Measurements from ENCODE around the gene VAMP7. TPM values are rescaled to one million over a fixed set of nuclear protein-coding genes. Genes with fewer than 3 reads are reported as not detected.
A peak's percentile ranks its signal among the peaks of the same experiment; 100 is the strongest.

Gene VAMP7
- total and polyA plus RNA-seq, 5 donors = 14.3 to 28.6 (median 18.3) TPM

DNA sequence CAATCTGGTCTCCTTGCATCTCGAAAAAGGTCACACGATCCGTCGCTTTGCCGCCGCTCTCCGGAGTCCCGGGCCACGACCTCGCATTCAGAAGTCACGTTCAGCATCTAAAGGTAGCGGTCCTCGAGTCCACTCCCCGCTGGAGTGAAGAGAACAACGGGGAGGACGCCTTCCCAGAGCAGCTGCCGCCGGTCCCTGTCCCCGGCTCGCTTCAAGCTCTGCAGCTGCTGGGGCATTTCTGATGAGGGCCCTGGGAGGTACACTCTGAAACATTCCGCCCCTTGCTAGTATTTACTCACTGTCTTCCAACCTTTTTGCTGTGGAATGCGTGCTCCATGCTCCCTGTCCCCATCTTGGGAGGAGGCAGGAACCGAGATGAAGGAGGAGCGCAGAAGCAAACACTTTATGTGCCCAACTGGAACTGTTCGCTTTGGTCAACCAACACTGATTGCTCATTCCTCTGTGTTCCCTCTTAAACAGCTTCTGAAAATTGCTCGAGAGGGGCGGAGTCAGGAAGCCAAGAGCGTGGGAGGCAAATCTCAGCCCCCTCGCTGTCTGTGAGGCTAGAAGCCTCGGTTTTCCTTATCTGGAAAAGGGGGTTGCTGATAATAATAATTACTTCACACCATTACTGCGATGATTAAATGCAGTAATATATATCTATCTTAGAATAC is 6.4 kb upstream of the VAMP7 start:
- H3K27ac ChIP-seq (ENCODE audit: low read length) = no peak overlapping the region
- no peak overlapping the region for H3K4me3 ChIP-seq (ENCODE audit: low read length)
- intact Hi-C loops (cut with DNase I) = no loop called here
- WGBS = 35% methylated on average over 31 of the region's 31 CpGs
- H3K4me1 ChIP-seq (ENCODE audit: control insufficient read depth, insufficient read depth, low read length) = no peaks in the 10 kb centered on the region
- ATAC-seq (no peak), DNase-seq (peak in 1 of 3 donors; percentile 43)
- H3K9me3 ChIP-seq (ENCODE audit: control insufficient read depth, low read length) = no peaks in the 10 kb centered on the region
- H3K27me3 ChIP-seq (ENCODE audit: control insufficient read depth, insufficient read depth) = no peaks in the 10 kb centered on the region

GRCh38 chrX:155876704-155877103 is 4.4 kb upstream of the VAMP7 start:
- no peak for ATAC-seq
- H3K27ac ChIP-seq (ENCODE audit: low read length) = no peak overlapping the region
- H3K27me3 ChIP-seq (ENCODE audit: control insufficient read depth, insufficient read depth) = no peaks in the 10 kb centered on the region
- H3K4me1 ChIP-seq (ENCODE audit: control insufficient read depth, insufficient read depth, low read length) = no peaks in the 10 kb centered on the region
- WGBS = 45% methylated on average over 3 of the region's 3 CpGs
- no peak overlapping the region for H3K4me3 ChIP-seq (ENCODE audit: low read length)
- intact Hi-C loops (cut with DNase I) = no loop called here
- no peak for DNase-seq
- no peaks in the 10 kb centered on the region for H3K9me3 ChIP-seq (ENCODE audit: control insufficient read depth, low read length)

DNA sequence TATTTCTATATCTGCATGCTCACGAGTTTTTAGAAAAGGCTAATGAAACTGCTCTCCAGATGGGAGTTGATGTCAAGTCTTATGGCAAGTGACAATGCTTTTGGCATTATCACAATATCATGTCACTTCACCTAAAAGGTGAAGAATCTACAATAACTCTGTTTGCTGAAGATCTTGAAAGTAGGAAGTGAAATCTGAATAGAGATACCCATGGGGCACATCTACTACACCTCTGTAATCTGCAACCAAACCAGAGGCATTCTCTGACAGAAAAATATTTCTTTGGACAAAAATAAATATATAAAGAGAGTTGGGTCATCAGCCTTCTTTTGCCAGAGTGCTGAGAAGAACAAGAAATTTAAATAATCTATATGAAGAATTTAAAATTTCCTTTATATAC is 3.9 kb upstream of the VAMP7 start:
- intact Hi-C loops (cut with DNase I) = no loop called here
- WGBS = 15% methylated on average over 1 of the region's 1 CpG

GRCh38 chrX:155880586-155881157 is 473 bp upstream of the VAMP7 start:
- DNase-seq = no peak
- intact Hi-C loops (cut with DNase I) = no loop called here
- Histone ChIP-seq H3K27me3 (ENCODE audit: control insufficient read depth, insufficient read depth) (no peaks in the 10 kb centered on the region), H3K4me1 (ENCODE audit: control insufficient read depth, insufficient read depth, low read length) (no peaks in the 10 kb centered on the region), H3K4me3 (ENCODE audit: low read length) (peak overlapping the region; percentile 46), H3K27ac (ENCODE audit: low read length) (no peak overlapping the region), H3K9me3 (ENCODE audit: control insufficient read depth, low read length) (no peaks in the 10 kb centered on the region)
- ATAC-seq = peak in 1 of 2 donors; percentile 36
- WGBS = 28% methylated on average over 13 of the region's 13 CpGs

More for the DNA sequence above, 3.9 kb upstream of the VAMP7 start:
- H3K4me1 ChIP-seq (ENCODE audit: control insufficient read depth, insufficient read depth, low read length) = no peaks in the 10 kb centered on the region
- no peaks in the 10 kb centered on the region for H3K9me3 ChIP-seq (ENCODE audit: control insufficient read depth, low read length)
- DNase-seq = no peak
- ATAC-seq = no peak
- no peaks in the 10 kb centered on the region for H3K27me3 ChIP-seq (ENCODE audit: control insufficient read depth, insufficient read depth)
- no peak overlapping the region for H3K27ac ChIP-seq (ENCODE audit: low read length)
- H3K4me3 ChIP-seq (ENCODE audit: low read length) = no peak overlapping the region

DNA sequence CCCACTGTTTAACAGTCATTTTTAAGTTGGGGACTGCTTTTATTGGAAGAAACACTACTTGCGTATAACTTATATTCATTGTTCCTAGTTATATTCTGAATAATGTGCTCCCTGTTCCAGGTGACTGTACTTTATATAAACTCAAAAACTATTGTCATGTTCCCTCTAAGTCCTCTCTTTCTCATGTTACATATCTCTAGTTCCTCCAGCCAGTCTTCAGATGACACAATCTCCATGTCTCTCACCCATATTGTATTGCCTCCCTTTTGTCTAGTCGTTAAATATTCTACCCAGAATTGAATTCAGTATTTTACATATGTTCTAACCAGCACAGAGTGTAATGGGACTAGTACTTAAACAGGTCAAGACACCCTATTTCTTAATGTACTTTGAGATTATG is 5.3 kb downstream of the VAMP7 start:
- 78% methylated on average over 2 of the region's 2 CpGs for WGBS
- intact Hi-C loops (cut with DNase I) = no loop called here
- Histone ChIP-seq H3K4me1 (ENCODE audit: control insufficient read depth, insufficient read depth, low read length) (no peaks in the 10 kb centered on the region), H3K27me3 (ENCODE audit: control insufficient read depth, insufficient read depth) (no peaks in the 10 kb centered on the region), H3K9me3 (ENCODE audit: control insufficient read depth, low read length) (no peaks in the 10 kb centered on the region), H3K4me3 (ENCODE audit: low read length) (no peak overlapping the region), H3K27ac (ENCODE audit: low read length) (no peak overlapping the region)
- DNase-seq (no peak), ATAC-seq (no peak)

DNA sequence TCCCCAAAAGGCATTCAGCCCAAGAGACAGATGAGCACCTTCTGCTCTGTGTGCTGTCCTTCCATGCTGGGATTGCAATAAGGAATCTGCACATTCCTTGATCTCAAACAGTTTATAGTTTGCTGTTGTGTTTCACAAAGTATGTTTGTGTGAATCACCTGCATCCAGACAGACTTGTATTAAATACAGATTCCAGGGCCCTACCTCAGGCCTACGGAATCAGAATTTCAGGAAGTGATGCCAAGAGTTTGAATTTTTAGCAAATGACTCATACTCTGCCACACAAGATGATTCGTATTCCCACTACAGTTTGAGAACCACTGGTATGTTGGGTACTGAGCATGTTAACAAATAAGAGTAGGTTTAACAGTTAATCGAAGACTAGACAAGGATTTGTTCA is 7.0 kb downstream of the VAMP7 start:
- H3K27me3 ChIP-seq (ENCODE audit: control insufficient read depth, insufficient read depth) = no peaks in the 10 kb centered on the region
- no peaks in the 10 kb centered on the region for H3K4me1 ChIP-seq (ENCODE audit: control insufficient read depth, insufficient read depth, low read length)
- H3K4me3 ChIP-seq (ENCODE audit: low read length) = no peak overlapping the region
- DNase-seq = no peak
- no peak overlapping the region for H3K27ac ChIP-seq (ENCODE audit: low read length)
- intact Hi-C loops (cut with DNase I) = no loop called here
- H3K9me3 ChIP-seq (ENCODE audit: control insufficient read depth, low read length) = no peaks in the 10 kb centered on the region
- WGBS = 42% methylated on average over 3 of the region's 3 CpGs
- no peak for ATAC-seq

GRCh38 chrX:155889328-155889727 is 8.2 kb downstream of the VAMP7 start:
- Histone ChIP-seq H3K9me3 (ENCODE audit: control insufficient read depth, low read length) (no peaks in the 10 kb centered on the region), H3K27ac (ENCODE audit: low read length) (no peak overlapping the region), H3K4me3 (ENCODE audit: low read length) (no peak overlapping the region), H3K27me3 (ENCODE audit: control insufficient read depth, insufficient read depth) (no peaks in the 10 kb centered on the region), H3K4me1 (ENCODE audit: control insufficient read depth, insufficient read depth, low read length) (no peaks in the 10 kb centered on the region)
- WGBS = 58% methylated on average over 4 of the region's 4 CpGs
- DNase-seq (no peak), ATAC-seq (no peak)
- intact Hi-C loops (cut with DNase I) = no loop called here

- intact Hi-C loops (cut with DNase I) = no loop called here
- no peaks in the 10 kb centered on the region for H3K4me1 ChIP-seq (ENCODE audit: control insufficient read depth, insufficient read depth, low read length)
- no peaks in the 10 kb centered on the region for H3K9me3 ChIP-seq (ENCODE audit: control insufficient read depth, low read length)
- no peak overlapping the region for H3K4me3 ChIP-seq (ENCODE audit: low read length)
- no peak overlapping the region for H3K27ac ChIP-seq (ENCODE audit: low read length)
- ATAC-seq (no peak), DNase-seq (no peak)
- H3K27me3 ChIP-seq (ENCODE audit: control insufficient read depth, insufficient read depth) = no peaks in the 10 kb centered on the region
- WGBS = 45% methylated on average over 3 of the region's 3 CpGs
Measured at GRCh38 chrX:155891446-155892210, 10.5 kb downstream of the VAMP7 start.

GRCh38 chrX:155893521-155893920 is 12.4 kb downstream of the VAMP7 start:
- no peak for ATAC-seq
- Histone ChIP-seq H3K9me3 (ENCODE audit: control insufficient read depth, low read length) (no peaks in the 10 kb centered on the region), H3K4me1 (ENCODE audit: control insufficient read depth, insufficient read depth, low read length) (no peaks in the 10 kb centered on the region), H3K4me3 (ENCODE audit: low read length) (no peak overlapping the region), H3K27me3 (ENCODE audit: control insufficient read depth, insufficient read depth) (no peaks in the 10 kb centered on the region), H3K27ac (ENCODE audit: low read length) (no peak overlapping the region)
- intact Hi-C loops (cut with DNase I) = no loop called here
- WGBS = 63% methylated on average over 3 of the region's 3 CpGs
- no peak for DNase-seq

GRCh38 chrX:155896512-155896911 is 15.4 kb downstream of the VAMP7 start:
- DNase-seq (no peak), ATAC-seq (no peak)
- WGBS = 72% methylated on average over 4 of the region's 4 CpGs
- Histone ChIP-seq H3K27me3 (ENCODE audit: control insufficient read depth, insufficient read depth) (no peaks in the 10 kb centered on the region), H3K9me3 (ENCODE audit: control insufficient read depth, low read length) (no peaks in the 10 kb centered on the region), H3K27ac (ENCODE audit: low read length) (no peak overlapping the region), H3K4me1 (ENCODE audit: control insufficient read depth, insufficient read depth, low read length) (no peaks in the 10 kb centered on the region), H3K4me3 (ENCODE audit: low read length) (no peak overlapping the region)
- intact Hi-C loops (cut with DNase I) = no loop called here

DNA sequence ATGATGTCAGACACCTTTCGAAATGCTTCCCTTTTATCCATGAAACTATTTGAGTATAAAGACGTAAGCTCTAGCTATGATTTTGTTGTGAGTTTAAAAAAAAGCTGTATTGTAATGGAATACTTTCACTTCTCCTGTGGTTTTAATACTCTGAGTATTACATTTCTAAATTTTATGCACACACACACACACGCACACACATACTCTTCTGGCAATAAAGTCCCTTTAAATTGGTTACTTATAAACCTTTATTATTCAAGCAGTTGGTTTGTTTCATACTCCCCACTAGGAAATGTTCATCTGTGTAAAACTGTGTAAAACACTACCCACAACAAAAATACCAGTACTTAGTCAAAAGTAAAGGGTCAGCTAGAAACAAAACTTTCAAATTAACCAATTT is 18.2 kb downstream of the VAMP7 start:
- no peaks in the 10 kb centered on the region for H3K27me3 ChIP-seq (ENCODE audit: control insufficient read depth, insufficient read depth)
- WGBS = 70% methylated on average over 3 of the region's 3 CpGs
- ATAC-seq (no peak), DNase-seq (no peak)
- no peak overlapping the region for H3K4me3 ChIP-seq (ENCODE audit: low read length)
- no peak overlapping the region for H3K27ac ChIP-seq (ENCODE audit: low read length)
- no peaks in the 10 kb centered on the region for H3K4me1 ChIP-seq (ENCODE audit: control insufficient read depth, insufficient read depth, low read length)
- H3K9me3 ChIP-seq (ENCODE audit: control insufficient read depth, low read length) = no peaks in the 10 kb centered on the region
- intact Hi-C loops (cut with DNase I) = no loop called here

Measured in right cardiac atrium (tissue), 5 donors.